Measurements from ENCODE around the gene TMEM266.

TMEM266 gene

DNA sequence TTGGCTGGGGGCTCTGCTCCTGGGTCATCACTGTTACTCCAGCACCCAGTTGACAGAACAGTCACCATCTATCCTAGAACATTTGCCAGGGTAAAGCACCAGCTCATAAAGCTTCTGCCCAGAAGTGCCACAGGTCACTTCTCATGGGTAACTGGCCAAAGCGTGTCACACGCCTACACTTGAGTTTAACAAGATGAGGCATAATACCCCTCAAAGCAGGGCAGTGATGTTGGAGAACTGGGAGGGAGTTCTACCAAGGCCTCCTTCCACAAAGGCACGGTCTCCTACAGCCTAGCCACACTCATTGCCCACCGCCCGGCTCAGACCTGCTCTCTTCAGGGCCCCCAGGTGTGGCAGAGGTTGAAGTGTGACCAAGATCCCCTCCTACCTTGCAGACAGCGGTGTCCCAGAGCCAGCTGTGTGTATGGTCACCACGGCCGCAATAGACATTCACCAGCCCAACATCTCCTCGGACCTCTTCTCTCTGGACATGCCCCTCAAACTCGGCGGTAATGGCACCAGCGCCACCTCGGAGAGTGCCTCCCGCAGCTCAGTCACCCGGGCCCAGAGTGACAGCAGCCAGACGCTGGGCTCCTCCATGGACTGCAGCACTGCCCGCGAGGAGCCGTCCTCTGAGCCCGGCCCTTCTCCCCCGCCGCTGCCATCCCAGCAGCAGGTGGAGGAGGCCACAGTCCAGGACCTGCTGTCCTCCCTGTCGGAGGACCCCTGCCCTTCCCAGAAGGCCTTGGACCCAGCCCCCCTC, 143.7 kb downstream of the TMEM266 start:
- H3K27me3 ChIP-seq (ENCODE audit: control insufficient read depth, insufficient read depth, low read length): no peaks in the 10 kb centered on the region
- H3K9me3 ChIP-seq (ENCODE audit: control insufficient read depth, low read depth, low read length): no peaks in the 10 kb centered on the region
- no peak overlapping the region for H3K27ac ChIP-seq (ENCODE audit: low read length)
- no peaks in the 10 kb centered on the region for H3K36me3 ChIP-seq (ENCODE audit: control insufficient read depth, low read depth, low read length)
- H3K4me3 ChIP-seq (ENCODE audit: low read length): no peak overlapping the region
- H3K9ac ChIP-seq (ENCODE audit: low read length): no peak overlapping the region
- no peaks in the 10 kb centered on the region for H3K4me1 ChIP-seq (ENCODE audit: control insufficient read depth, low read depth, low read length)

DNA sequence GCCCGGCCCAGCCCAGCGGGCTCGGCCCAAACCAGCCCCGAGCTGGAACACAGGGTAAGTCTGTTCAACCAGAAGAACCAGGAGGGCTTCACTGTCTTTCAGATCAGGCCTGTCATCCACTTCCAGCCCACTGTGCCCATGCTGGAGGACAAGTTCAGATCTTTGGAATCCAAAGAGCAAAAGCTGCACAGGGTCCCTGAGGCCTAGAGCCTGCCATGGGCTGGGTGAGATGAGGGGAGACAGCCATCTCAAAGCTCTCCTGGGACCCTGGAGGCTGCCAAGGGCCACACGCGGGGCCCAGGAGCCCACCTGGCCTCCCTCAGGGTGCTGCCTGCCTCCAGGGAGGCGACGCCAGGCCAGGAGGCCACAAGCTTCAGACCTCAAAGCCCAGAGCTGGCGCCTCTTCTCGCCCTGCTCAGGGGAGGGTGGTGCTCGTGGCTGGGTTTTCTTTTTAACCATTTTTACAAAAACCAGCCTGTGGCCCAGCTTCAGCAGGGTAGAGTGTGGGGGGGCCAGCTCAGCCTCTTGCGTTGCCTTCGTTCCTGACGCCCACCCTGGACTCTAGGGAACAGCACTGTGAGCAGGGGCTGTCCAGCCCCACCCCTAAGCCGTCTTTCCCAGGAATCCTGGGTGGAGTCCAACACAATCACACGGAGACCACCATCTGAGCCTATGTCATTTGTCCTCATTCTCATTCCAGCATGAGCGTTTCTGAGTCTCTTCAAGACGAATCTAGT, 144.5 kb downstream of the TMEM266 start:
- Histone ChIP-seq H3K27me3 (ENCODE audit: control insufficient read depth, insufficient read depth, low read length) (no peaks in the 10 kb centered on the region), H3K4me1 (ENCODE audit: control insufficient read depth, low read depth, low read length) (no peaks in the 10 kb centered on the region), H3K36me3 (ENCODE audit: control insufficient read depth, low read depth, low read length) (no peaks in the 10 kb centered on the region), H3K9me3 (ENCODE audit: control insufficient read depth, low read depth, low read length) (no peaks in the 10 kb centered on the region), H3K27ac (ENCODE audit: low read length) (no peak overlapping the region), H3K4me3 (ENCODE audit: low read length) (no peak overlapping the region), H3K9ac (ENCODE audit: low read length) (no peak overlapping the region)

DNA sequence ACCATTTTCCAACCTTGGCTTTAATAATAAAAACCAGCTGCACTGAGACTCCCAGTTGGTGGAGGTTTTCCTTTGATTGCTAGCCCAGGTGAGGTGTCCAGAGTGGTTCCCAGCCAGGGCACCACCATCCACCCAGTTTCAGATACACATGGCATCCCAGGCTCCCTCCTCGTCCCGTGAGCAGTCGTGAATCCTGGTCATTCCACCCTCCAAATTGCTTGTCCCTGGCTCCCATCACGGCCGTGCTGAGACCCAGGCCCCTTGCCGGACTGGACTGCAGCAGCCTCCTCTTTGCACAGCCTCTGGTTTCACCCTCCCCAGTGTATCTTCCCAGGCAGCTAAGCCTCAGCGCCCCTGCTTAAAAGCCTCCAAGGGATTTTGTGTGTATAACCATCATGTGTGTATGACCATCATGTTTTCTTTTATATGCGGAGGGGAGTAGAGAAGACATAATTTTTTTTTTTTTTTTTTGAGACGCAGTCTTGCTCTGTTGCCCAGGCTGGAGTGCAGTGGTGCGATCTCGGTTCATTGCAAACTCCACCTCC, 145.2 kb downstream of the TMEM266 start:
- H3K36me3 ChIP-seq (ENCODE audit: control insufficient read depth, low read depth, low read length): no peaks in the 10 kb centered on the region
- no peaks in the 10 kb centered on the region for H3K9me3 ChIP-seq (ENCODE audit: control insufficient read depth, low read depth, low read length)
- H3K4me3 ChIP-seq (ENCODE audit: low read length): no peak overlapping the region
- no peak overlapping the region for H3K27ac ChIP-seq (ENCODE audit: low read length)
- H3K4me1 ChIP-seq (ENCODE audit: control insufficient read depth, low read depth, low read length): no peaks in the 10 kb centered on the region
- no peaks in the 10 kb centered on the region for H3K27me3 ChIP-seq (ENCODE audit: control insufficient read depth, insufficient read depth, low read length)
- no peak overlapping the region for H3K9ac ChIP-seq (ENCODE audit: low read length)

DNA sequence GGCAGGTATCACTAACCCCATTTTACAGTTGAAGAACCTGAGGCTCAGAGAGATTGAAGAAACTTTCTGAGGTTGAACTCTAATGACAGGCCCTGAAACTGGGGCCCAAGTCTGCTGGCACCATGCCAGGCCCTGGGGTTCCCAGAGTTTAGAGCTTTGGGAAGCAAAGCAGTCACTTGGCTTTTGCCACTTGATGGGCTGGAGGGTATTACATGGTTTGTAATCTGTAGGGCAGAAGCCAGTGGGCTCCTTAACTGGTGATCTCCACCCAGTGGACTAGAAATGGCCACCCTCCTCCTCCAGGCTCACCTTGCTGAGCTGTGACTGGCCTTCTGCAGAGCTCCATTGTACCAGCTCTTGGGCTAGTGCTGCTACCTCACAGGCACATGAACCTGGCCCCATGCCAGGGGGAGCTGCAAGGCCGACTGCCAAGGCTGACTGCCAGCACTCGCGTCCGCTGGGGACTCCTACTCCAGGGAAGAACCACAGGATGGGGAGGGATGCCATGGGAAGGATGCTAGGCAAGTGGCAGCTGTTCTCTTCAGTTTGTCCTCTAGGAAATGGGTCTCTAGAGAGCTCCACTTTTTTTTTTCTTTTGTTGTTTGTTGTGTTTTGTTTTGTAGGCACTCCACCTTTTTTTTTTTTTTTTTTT, 146.7 kb downstream of the TMEM266 start:
- Histone ChIP-seq H3K9ac (ENCODE audit: low read length) (no peak overlapping the region), H3K4me1 (ENCODE audit: control insufficient read depth, low read depth, low read length) (no peaks in the 10 kb centered on the region), H3K36me3 (ENCODE audit: control insufficient read depth, low read depth, low read length) (no peaks in the 10 kb centered on the region), H3K9me3 (ENCODE audit: control insufficient read depth, low read depth, low read length) (no peaks in the 10 kb centered on the region), H3K27me3 (ENCODE audit: control insufficient read depth, insufficient read depth, low read length) (no peaks in the 10 kb centered on the region), H3K4me3 (ENCODE audit: low read length) (no peak overlapping the region), H3K27ac (ENCODE audit: low read length) (no peak overlapping the region)

DNA sequence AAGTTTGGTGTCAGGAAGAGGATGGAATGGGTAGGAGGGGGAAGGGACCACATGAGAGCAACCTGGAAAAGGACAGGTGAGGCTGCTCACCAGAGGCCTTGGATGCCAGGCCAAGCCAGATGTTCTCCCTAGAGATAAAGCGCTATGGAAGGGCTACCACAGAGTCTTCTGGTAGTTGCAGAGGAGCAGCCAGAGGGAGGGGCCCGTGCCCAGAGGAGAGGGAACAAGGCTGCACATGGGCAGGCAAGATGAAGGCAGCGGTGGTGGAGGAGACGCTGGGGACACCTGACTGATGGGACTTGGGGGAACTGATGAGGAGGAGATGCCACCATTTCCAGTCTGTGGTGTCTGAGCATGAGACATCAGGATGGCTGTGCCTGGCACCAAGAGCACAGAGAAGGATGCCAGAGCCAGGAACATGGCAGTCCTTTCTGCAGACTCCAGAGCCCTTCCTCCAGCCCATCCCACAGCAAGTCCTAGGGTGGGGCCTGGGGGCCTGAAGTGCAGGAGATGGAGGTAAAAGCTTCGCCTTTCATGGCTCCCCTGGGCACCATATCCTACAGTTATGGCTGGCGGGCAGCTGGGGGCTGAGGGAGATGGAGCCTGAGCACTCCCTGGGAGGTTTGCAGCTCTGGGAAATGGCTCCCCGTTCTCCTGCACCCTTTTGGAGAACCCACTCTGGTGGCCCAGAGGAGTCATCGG, 148.4 kb downstream of the TMEM266 start:
- no peak overlapping the region for H3K27ac ChIP-seq (ENCODE audit: low read length)
- no peaks in the 10 kb centered on the region for H3K36me3 ChIP-seq (ENCODE audit: control insufficient read depth, low read depth, low read length)
- no peak overlapping the region for H3K4me3 ChIP-seq (ENCODE audit: low read length)
- H3K4me1 ChIP-seq (ENCODE audit: control insufficient read depth, low read depth, low read length): no peaks in the 10 kb centered on the region
- no peak overlapping the region for H3K9ac ChIP-seq (ENCODE audit: low read length)
- no peaks in the 10 kb centered on the region for H3K9me3 ChIP-seq (ENCODE audit: control insufficient read depth, low read depth, low read length)
- H3K27me3 ChIP-seq (ENCODE audit: control insufficient read depth, insufficient read depth, low read length): no peaks in the 10 kb centered on the region

DNA sequence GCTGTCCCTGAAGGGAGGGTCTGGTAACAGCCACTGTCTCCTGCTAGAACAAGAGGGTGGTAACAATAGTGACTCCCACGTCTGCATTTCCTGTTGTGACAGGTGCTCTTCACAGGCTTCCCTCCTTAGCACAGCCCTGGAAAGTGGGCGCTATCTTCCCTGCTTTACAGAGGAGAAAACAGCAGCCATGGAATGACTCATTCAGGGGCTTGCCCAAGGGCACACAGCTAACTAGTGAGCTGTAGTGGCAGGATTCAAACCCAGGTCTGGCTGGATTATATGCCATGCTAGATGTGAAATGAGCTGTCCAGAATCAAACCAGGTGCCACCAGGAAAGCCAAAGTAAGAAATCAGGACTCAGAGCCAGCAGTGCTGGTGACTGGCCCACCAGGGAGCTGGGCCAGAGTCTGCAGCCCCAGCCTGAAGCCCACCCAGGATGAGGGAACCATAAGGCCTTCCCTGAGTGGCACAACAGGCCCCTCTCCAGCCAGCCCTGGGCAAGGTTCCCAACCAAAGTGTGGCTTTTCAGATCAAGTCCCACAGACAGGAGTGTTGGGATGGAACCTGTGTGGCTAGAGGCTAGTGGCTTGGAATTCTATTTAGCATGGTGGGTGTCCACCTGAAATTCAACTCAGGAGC, 149.1 kb downstream of the TMEM266 start:
- Histone ChIP-seq H3K36me3 (ENCODE audit: control insufficient read depth, low read depth, low read length) (no peaks in the 10 kb centered on the region), H3K4me1 (ENCODE audit: control insufficient read depth, low read depth, low read length) (no peaks in the 10 kb centered on the region), H3K9me3 (ENCODE audit: control insufficient read depth, low read depth, low read length) (no peaks in the 10 kb centered on the region), H3K27me3 (ENCODE audit: control insufficient read depth, insufficient read depth, low read length) (no peaks in the 10 kb centered on the region), H3K27ac (ENCODE audit: low read length) (no peak overlapping the region), H3K9ac (ENCODE audit: low read length) (no peak overlapping the region), H3K4me3 (ENCODE audit: low read length) (no peak overlapping the region)

DNA sequence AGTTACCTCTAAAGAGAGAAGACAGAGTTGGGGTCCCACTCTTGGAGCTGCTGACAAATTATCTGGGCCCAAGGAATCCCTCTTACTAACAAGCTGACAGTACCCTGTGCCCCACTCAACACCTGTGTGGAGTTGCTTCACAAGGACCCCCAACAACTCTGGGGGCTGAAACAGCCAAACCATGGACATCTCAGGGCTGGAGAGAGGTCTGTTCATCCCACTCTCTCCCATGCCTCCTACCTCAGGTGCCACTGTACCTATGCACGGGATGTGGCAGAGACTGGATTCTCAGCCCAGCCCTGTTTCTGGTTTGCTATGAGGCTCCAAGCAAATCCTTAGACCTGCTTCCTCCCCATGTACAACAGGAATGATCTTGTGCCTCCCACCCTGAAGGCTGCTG, 149.7 kb downstream of the TMEM266 start:
- no peaks in the 10 kb centered on the region for H3K9me3 ChIP-seq (ENCODE audit: control insufficient read depth, low read depth, low read length)
- H3K9ac ChIP-seq (ENCODE audit: low read length): no peak overlapping the region
- H3K36me3 ChIP-seq (ENCODE audit: control insufficient read depth, low read depth, low read length): no peaks in the 10 kb centered on the region
- no peaks in the 10 kb centered on the region for H3K4me1 ChIP-seq (ENCODE audit: control insufficient read depth, low read depth, low read length)
- H3K27me3 ChIP-seq (ENCODE audit: control insufficient read depth, insufficient read depth, low read length): no peaks in the 10 kb centered on the region
- H3K27ac ChIP-seq (ENCODE audit: low read length): no peak overlapping the region
- no peak overlapping the region for H3K4me3 ChIP-seq (ENCODE audit: low read length)

DNA sequence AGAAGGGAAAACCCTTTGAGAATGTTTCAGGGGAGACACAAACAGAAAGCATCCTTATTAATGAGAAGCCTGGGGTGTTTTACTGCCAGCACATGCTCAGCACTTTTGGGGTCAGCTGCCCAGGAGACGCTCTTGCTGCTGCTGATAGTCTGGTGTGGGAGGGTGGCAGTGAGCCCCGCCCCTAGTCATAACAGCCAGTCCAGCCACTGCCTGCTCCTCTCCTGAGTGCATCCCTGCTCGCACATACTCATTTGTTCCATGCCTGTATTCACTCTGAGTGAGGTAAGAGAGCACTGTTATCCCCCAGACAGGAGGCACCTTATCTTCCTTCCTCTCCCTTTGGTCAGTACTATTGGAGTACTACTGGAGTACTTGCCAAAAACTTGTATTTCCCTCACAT, 150.2 kb downstream of the TMEM266 start:
- Histone ChIP-seq H3K36me3 (ENCODE audit: control insufficient read depth, low read depth, low read length) (no peaks in the 10 kb centered on the region), H3K4me3 (ENCODE audit: low read length) (no peak overlapping the region), H3K27me3 (ENCODE audit: control insufficient read depth, insufficient read depth, low read length) (no peaks in the 10 kb centered on the region), H3K9me3 (ENCODE audit: control insufficient read depth, low read depth, low read length) (no peaks in the 10 kb centered on the region), H3K4me1 (ENCODE audit: control insufficient read depth, low read depth, low read length) (no peaks in the 10 kb centered on the region), H3K27ac (ENCODE audit: low read length) (no peak overlapping the region), H3K9ac (ENCODE audit: low read length) (no peak overlapping the region)

DNA sequence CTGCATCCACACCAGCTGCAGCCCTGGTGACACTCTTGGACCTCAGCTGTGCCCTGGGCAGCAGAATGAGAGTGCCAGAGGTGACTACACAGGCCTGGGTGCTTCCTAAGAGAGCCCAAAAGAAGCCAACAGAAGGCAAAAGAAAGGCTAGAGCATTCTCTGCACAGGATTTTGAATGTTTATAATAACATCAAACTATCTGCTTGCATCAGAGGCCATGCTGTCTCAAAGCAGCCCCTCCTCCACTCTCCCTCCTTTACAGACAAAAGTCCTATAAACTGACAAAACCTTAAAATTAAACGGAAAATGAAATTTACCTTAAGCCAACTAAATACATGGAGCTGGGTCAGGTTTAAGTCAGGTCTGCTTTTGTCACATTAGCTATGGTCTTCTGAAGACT, 155.8 kb downstream of the TMEM266 start:
- H3K27ac ChIP-seq (ENCODE audit: low read length): no peak overlapping the region
- H3K4me3 ChIP-seq (ENCODE audit: low read length): no peak overlapping the region
- H3K9ac ChIP-seq (ENCODE audit: low read length): no peak overlapping the region
- no peaks in the 10 kb centered on the region for H3K36me3 ChIP-seq (ENCODE audit: control insufficient read depth, low read depth, low read length)
- H3K4me1 ChIP-seq (ENCODE audit: control insufficient read depth, low read depth, low read length): no peaks in the 10 kb centered on the region
- no peaks in the 10 kb centered on the region for H3K9me3 ChIP-seq (ENCODE audit: control insufficient read depth, low read depth, low read length)
- H3K27me3 ChIP-seq (ENCODE audit: control insufficient read depth, insufficient read depth, low read length): no peaks in the 10 kb centered on the region

DNA sequence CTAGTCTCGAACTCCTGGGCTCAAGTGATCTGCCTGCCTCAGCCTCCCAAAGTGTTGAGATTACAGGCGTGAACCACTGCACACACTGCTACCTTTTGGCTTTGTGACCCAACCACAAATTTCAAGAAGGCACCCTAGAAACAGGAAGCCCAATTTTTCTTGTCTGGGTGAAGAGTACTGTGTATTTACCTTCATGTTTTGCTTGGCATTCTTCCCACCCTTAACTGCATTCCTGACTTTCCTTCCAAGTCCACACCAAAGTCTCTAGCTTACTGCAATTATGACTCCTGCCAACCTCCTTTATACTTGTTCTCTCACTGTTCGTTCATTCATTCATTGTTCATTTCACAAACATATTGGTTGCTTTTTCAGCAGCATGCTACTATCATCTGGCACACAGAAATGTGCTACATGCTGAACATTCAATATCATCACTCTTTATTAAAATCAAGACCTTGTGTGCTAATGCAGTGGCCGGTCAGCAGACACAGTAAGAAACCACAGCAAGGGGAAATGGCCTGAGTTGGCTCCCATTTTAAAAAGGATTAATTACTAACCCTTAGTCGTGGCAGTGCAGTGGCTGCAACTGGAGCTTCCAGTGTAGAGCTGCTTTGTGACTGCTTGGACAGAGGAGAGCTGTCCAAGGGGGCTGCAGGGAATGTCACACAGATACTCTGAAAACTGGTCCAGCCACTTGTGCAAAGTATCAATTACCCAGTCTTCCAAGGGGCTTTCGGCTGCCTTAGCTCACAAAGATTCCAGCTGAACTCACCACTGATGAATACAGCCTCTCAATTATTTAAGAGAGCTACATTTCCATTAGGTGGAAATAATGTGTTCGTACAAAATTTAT, 157.5 kb downstream of the TMEM266 start:
- Histone ChIP-seq H3K36me3 (ENCODE audit: control insufficient read depth, low read depth, low read length) (no peaks in the 10 kb centered on the region), H3K9me3 (ENCODE audit: control insufficient read depth, low read depth, low read length) (no peaks in the 10 kb centered on the region), H3K4me3 (ENCODE audit: low read length) (no peak overlapping the region), H3K27ac (ENCODE audit: low read length) (no peak overlapping the region), H3K27me3 (ENCODE audit: control insufficient read depth, insufficient read depth, low read length) (no peaks in the 10 kb centered on the region), H3K4me1 (ENCODE audit: control insufficient read depth, low read depth, low read length) (no peaks in the 10 kb centered on the region), H3K9ac (ENCODE audit: low read length) (no peak overlapping the region)

Measured in iPS-18a (cell line).